GM21619 (cell line): ENCODE measurements around the gene TXNRD2.

Source experiments
- ATAC-seq: cut with Tn5 transposase; IDR thresholded peaks from one replicate; pipeline ENCODE4 v1.9.1; 2021; ENCODE audit not compliant: unreplicated experiment

TXNRD2 gene

GRCh38 chr22:19905347-19906276, 36.0 kb downstream of the TXNRD2 start:
- no peak for ATAC-seq

GRCh38 chr22:19904935-19905334, 36.7 kb downstream of the TXNRD2 start:
- ATAC-seq, result no peak

DNA sequence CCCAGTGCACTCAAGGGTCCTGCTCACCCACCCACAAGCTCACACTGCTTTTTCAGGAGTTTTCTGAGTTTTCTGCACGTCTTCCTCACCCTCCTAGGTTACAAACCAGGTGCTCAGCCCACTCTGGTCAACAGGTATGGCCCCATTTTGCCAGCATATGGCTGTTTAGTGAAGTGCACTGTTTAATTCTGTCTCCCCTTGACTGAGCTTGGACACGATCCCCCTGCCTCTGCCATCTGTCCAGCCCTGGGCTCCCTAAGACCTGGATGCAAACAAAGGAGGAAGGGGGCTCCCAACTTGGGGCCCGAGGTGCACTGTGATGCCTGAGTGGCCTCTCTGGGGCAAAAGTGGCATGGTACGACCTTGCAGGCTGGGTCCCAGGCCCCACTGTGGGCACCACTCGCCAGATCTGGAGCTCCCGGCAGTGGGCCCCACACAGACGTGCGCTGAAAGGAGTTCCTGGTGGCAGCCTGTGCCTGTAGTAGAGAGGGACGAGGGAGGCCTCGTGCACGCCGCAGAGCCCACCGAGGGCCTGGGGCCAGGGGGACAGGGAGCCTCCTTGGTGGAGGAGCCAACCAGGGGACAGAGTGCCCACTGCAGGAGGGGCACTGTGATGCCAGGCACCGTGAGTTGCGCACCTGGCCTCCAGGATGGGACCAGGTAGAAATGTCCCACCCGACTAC, 37.3 kb downstream of the TXNRD2 start:
- no peak for ATAC-seq

DNA sequence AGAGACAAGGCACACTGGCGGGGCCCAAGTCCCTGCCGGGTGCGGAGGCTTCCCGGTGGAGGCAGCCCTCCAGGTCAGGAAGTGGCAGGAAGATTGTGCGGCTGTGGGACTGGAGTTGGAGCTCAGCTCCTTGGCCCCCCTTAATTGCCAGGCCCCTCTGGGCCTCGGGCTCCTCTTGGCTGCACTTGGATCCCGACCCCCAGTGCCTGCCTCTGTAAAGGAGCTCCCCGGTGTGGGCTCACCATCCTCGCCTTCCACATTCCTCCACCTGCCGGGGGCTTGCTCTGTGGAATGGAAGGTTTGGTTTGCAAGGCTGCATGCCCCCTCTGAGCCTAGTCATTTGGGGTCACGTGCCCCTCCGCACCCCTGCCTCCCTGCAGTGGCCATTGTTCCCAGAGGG, 38.1 kb downstream of the TXNRD2 start:
- ATAC-seq, result no peak

- ATAC-seq, result no peak
Observed at GRCh38 chr22:19903031-19903430, 38.6 kb downstream of the TXNRD2 start.

DNA sequence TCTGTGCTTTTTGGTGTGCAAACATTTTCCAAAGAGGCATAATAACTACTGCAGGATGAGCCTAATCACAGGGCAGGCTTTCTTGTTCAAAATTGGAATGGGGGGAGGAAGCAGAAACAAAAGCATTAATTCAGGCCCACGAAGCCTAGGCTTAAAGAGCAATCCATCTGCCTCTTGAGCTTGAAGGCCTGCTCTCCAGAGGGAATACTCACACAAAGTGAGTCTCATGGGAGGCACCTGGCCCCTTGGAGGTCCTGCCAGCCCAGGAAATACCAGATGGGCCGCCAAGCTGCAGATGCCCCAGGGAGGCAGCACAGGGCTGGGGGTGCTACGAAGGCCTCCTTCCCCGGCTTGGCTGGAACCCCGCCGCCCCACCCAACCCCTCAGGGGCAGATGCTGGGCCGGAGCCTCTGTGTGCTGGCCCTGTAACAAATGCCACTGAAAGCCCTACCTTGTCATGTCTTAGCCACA, 39.3 kb downstream of the TXNRD2 start:
- ATAC-seq, result no peak

- no peak for ATAC-seq
Observed at GRCh38 chr22:19901577-19902244, 39.9 kb downstream of the TXNRD2 start.

GRCh38 chr22:19900707-19901436, 40.7 kb downstream of the TXNRD2 start:
- ATAC-seq, result no peak

DNA sequence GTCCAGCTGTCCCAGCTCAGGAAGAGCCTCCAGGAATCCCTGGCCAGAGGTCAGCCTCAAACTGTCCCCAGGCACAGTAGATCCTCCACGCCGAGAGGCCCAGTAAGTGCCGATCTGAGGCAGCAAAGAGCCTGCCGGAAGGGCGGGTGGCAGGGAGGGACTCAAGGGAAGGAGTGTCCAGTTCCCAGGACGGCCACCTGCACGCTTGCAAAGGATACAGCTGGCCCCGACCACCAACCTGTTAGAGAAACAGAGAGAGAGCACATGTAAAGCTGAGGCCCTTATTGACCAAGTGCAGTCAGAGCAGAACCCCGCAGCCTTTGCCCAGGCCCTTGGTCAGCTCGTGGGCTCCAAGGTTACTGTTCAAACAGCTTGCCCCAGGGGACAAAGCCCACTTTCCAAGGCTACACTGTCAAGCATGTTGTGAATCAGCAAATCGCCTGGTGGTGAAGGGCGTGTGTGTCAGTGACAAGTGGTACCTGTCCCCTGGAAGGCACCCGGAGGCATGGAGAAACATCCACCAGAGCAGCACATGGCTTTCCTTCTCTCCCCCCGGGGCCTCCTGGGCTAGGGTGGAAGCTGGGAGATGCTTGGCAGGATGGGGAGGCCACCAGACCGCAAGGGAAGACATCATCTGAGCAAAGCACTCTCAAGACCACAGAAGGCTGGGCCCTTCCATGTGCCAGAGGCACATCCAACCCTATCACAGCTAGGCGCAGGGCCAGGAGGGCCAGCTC, 42.6 kb downstream of the TXNRD2 start:
- ATAC-seq, result no peak

DNA sequence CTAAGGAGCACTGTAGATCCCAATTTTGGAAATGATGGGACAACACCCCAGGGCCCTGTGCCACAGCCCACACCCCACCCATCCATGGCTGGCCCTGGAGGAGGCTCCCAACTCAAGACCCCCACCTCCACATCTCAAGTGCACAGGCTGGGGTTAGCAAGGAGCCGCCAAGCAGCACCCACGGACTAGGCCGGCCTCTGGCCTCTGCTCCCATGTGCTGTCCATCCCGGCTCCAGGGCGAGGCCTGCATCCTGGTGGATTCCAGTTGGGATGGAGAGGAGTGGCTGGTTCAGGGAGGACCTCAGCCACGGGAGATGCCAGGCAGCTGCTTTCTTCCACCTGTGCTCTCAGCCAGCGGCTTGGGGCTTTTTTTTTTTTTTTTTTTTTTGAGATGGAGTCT, 43.5 kb downstream of the TXNRD2 start:
- ATAC-seq, result no peak

DNA sequence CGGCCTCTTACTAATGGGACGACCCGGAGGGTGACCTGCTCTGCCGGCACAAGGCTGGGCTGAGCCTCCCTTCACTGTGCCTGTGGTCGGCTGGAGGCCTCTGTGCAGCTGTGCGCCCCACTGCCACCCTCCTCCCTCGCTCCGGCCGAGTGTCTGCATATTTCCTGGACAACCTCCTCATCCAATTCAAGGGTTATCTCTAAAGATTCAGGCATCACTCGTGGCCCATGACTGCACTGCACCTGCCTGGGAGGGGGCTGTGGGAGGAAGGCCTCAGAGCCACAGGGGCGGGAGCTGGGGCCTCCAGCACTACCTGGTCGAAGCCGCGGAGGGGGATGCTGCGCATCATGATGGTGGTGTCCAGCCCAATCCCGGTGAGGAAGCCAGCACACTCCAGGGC, 43.9 kb downstream of the TXNRD2 start:
- no peak for ATAC-seq

DNA sequence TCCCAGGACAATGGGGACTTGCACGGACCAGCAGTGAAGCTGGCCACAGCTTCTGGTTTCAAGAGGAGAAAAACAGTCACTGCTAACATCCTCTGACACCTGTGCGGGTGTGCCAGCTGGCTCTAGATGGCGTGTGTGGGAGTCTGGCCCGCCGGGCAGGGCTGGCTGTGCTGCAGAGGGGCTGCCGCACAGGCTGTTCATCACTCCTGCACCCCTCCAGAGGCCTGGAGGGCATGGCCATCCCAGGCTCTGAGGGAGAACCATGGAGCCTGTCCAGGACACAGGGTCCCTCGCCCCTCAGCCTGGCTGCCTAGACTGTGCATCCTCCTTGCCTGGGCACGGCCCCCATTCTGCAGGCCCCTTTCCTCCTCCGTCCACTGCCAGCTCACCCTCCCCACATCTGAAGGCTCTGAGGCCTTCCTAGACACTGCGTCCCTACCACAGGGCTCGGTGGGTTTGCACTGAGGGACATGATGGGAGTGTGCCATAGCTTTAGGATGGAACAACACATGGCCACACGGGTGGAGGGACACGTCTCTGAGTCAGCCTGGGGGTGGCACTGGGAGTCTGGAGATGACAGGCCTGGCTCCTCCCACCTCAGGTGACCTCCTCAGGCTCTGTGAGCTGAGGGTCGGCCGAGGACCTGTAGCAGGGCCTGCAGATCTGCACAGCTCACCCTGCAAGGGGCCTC, 44.8 kb downstream of the TXNRD2 start:
- ATAC-seq, result no peak

GRCh38 chr22:19895160-19895849, 46.3 kb downstream of the TXNRD2 start:
- ATAC-seq, result no peak

- no peak for ATAC-seq
Observed at GRCh38 chr22:19893363-19893762, 48.3 kb downstream of the TXNRD2 start.

DNA sequence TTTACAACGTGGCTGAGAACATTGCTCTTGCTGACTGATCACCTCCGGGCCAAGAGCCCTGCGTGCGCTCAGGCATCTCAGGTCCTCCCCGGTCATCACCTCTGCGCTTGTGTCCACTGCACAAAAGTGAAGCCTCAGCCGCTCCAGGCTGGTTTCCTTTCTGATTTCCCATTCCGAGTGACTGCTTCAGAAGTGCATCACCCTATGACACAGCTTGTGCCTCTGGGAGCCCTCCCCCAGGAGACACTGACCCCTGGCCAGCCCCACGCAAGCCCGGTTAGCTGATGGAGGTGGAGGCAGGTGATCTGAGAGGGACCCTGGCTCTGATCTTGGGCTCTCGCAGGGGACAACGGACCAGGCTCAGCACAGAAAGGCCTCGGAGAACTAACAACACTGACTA, 48.7 kb downstream of the TXNRD2 start:
- ATAC-seq, result no peak

DNA sequence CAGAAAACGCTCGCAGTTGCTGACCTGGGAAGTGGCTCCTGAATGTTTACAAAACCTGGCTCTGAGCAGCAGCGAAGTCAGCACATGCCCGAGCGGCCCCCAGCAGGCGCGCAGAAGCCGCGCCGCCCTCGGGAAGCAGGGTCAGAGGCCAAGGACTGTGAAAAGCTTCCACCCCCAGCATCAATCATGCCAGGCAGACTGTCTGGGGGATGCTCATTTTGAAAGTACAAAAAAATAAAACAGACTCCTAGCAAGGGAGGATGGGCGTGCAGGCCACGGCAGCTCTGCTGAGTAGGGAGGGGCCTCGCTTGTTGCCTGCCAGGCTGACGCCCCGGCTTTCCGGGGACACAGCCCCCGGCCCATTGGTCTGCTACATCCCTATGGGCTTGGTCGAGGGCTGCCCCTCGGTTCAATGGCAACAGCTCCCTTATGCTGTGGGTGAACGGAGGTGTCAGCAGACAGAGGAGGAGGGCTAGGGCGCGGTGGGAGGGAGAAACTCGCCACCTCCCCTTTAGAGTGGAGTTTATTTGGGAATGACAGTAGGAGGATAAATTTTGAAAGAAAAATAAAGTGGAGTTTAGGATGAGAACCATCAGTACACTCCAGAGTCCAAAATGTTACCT, 49.2 kb downstream of the TXNRD2 start:
- no peak for ATAC-seq

- peak; percentile 57 for ATAC-seq
Observed at GRCh38 chr22:19891317-19892256, 50.0 kb downstream of the TXNRD2 start.
